Testis (tissue), 2 donors: Measurements from ENCODE around the gene MAMDC2.

Source experiments
- POLR2A ChIP-seq: fragments of 450-650 bp; IDR thresholded peaks from one replicate; pipeline ENCODE4 v1.6.1; 2017; ENCODE audit warnings: antibody characterized with exemption, mild to moderate bottlenecking, moderate library complexity
- TF ChIP-seq, protein P1 (sequence below), 3 experiments: fragments of 450-650 bp in 2 of 3; fragments of 200-600 bp in 1 of 3; sonication (generic) in 1 of 3; IDR thresholded peaks; one replicate each; pipeline ENCODE4 v1.5.1; 2016 to 2019; ENCODE audit warnings: antibody characterized with exemption in 3 of 3, mild to moderate bottlenecking in 2 of 3, moderate library complexity in 1 of 3

DNA sequence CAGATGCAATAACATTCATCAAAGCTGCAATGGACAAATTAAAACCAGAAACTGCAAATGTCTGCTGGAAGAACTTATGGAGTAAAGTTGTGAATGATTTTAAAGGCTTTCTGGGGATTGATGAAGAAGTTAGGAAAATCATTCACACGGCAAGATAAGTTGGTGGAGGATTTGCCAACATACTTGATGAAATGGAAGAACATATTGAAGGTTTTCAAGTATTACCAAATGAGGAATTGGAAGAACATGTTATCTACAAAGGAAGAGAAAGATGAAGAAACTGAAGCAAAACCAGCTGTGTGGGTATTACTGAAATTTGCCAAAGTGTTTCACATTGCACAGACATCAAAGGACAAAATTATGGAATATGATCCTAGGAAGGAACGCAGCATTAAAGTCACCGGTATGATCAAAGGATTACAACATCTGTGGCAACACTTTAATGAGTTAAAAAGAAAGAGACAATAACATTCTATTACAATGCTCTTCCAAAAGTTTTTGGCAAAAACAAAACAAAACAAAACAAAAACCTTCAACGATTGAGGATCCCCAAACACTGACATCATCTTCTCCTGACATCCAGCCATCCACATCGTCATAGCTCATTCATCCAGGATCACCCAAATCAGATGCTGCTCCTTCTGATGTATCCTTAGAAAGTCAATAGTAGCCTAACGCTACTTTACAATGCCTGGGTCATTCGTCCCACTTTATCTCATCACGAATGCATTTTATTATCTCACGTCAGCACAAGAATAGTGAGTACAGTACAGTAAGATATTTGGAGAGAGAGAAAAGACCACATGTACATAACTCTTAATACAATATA is 153.8 kb downstream of the MAMDC2 start:
- TF ChIP-seq, protein P1, sequence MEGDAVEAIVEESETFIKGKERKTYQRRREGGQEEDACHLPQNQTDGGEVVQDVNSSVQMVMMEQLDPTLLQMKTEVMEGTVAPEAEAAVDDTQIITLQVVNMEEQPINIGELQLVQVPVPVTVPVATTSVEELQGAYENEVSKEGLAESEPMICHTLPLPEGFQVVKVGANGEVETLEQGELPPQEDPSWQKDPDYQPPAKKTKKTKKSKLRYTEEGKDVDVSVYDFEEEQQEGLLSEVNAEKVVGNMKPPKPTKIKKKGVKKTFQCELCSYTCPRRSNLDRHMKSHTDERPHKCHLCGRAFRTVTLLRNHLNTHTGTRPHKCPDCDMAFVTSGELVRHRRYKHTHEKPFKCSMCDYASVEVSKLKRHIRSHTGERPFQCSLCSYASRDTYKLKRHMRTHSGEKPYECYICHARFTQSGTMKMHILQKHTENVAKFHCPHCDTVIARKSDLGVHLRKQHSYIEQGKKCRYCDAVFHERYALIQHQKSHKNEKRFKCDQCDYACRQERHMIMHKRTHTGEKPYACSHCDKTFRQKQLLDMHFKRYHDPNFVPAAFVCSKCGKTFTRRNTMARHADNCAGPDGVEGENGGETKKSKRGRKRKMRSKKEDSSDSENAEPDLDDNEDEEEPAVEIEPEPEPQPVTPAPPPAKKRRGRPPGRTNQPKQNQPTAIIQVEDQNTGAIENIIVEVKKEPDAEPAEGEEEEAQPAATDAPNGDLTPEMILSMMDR (IDR thresholded peaks at IDR 0.05): no peak
- TF ChIP-seq POLR2A: no peak
